K562 (cell line): Measurements from ENCODE around the gene NIPSNAP3A. TPM values are rescaled to one million over a fixed set of nuclear protein-coding genes. Genes with fewer than 3 reads are reported as not detected.
A peak's percentile ranks its signal among the peaks of the same experiment; 100 is the strongest.
"Not testable (repeated sequence)": the region's sequence is repeated elsewhere in the genome, so short reads cannot be mapped to it uniquely, and the experiment has no call there.

Experiments used
- ATAC-seq: fragments of 200-7000 bp; cut with Tn5 transposase; 3 replicates; pipeline ENCODE4 v1.9.1; 2020; ENCODE audit warnings: moderate library complexity
- BruUV-seq: library from RNA; stranded (reverse); fragments of 400-500 nt; replicated peaks from 2 replicates; lab custom pipeline; 2021; lab: Mats Ljungman, UMichigan
- CTCF ChIA-PET: fragments of 300-600 bp; formaldehyde crosslinking; extraction: SDS; loops from one replicate; lab custom pipeline; 2021; ENCODE audit warnings: low intra/inter-chr PET ratio; lab: Yijun Ruan, JAX
- POLR2A ChIA-PET: fragments of 300-600, 350-650 bp; sonication (Branson Sonifier 250); formaldehyde crosslinking; extraction: SDS; loops from one replicate; lab custom pipeline; 2021; ENCODE audit warnings: antibody characterized with exemption, inconsistent platforms; lab: Yijun Ruan, JAX
- DNase-seq, 4 experiments: peaks; one replicate each; pipeline versions ENCODE4 v3.0.0 to v3.0.0-alpha.2; 2011 to 2018; ENCODE audit warnings: low spot score in 3 of 4, mixed read lengths in 3 of 4; ENCODE audit errors: extremely low read depth in 1 of 4
- FAIRE-seq: peaks from 2 replicates; lab custom pipeline; 2011; peaks lifted over from hg19 to GRCh38; lab: Jason Lieb, UNC
- H2AFZ ChIP-seq: 2 replicates; pipeline ENCODE4 v1.6.0; 2011; ENCODE audit warnings: low read depth, low read length, control low read depth, inconsistent platforms
- H3K27ac ChIP-seq: fragments of 200-600 bp; 3 replicates; pipeline ENCODE4 v1.8.0; 2011; ENCODE audit warnings: low read depth, mild to moderate bottlenecking, control low read depth, inconsistent platforms, low read length, moderate library complexity, mixed read lengths; ENCODE audit errors: extremely low read depth
- H3K27me3 ChIP-seq, 2 experiments: fragments of 300-600 bp in 1 of 2; 2 replicates in 1 of 2; 3 replicates in 1 of 2; pipeline versions ENCODE4 v1.6.0 to v1.8.0; 2011; ENCODE audit warnings: inconsistent platforms in 2 of 2, low read length in 2 of 2, mild to moderate bottlenecking in 1 of 2, mixed read lengths in 1 of 2, moderate library complexity in 1 of 2; ENCODE audit not compliant: control insufficient read depth in 2 of 2, insufficient read depth in 2 of 2
- H3K36me3 ChIP-seq: fragments of 300-600 bp; 3 replicates; pipeline ENCODE4 v1.8.0; 2011; ENCODE audit warnings: mild to moderate bottlenecking, low read length, inconsistent platforms; ENCODE audit not compliant: control insufficient read depth, insufficient read depth
- H3K4me1 ChIP-seq, 2 experiments: fragments of 200-600 bp in 1 of 2; replicated peaks in 1 of 2; 2 replicates in 1 of 2; 3 replicates in 1 of 2; pipeline versions ENCODE4 v1.5.1 to v1.8.0; 2011; ENCODE audit warnings: inconsistent platforms in 2 of 2, low read length in 2 of 2, mild to moderate bottlenecking in 1 of 2, mixed read lengths in 1 of 2, moderate library complexity in 1 of 2; ENCODE audit not compliant: control insufficient read depth in 2 of 2, insufficient read depth in 2 of 2
- H3K4me2 ChIP-seq: 2 replicates; pipeline ENCODE4 v1.6.1; 2011; ENCODE audit warnings: low read length, control low read depth, inconsistent platforms, mixed read lengths; ENCODE audit not compliant: insufficient read depth
- H3K4me3 ChIP-seq: fragments of 200-600 bp; sonication (generic), shearing (Covaris generic); 2 replicates; pipeline ENCODE4 v1.5.1; 2016; ENCODE audit warnings: control low read depth, inconsistent platforms
- H3K79me2 ChIP-seq: fragments of 200-600 bp; 3 replicates; pipeline ENCODE4 v1.8.0; 2011; ENCODE audit warnings: low read length, inconsistent platforms; ENCODE audit not compliant: control insufficient read depth, insufficient read depth
- H3K9ac ChIP-seq, 2 experiments: 2 replicates each; pipeline versions ENCODE4 v1.6.0 to v1.6.1; 2011; ENCODE audit warnings: low read depth in 2 of 2, low read length in 2 of 2, control low read depth in 1 of 2, inconsistent platforms in 1 of 2, mild to moderate bottlenecking in 1 of 2, mixed read lengths in 1 of 2; ENCODE audit not compliant: insufficient read depth in 1 of 2
- H3K9me1 ChIP-seq: one replicate; pipeline ENCODE4 v1.6.0; 2011; ENCODE audit warnings: inconsistent platforms, mild to moderate bottlenecking, low read length, moderate library complexity; ENCODE audit not compliant: control insufficient read depth, insufficient read depth
- H3K9me3 ChIP-seq: replicated peaks from 2 replicates; pipeline ENCODE4 v1.5.1; 2011; ENCODE audit warnings: low read depth, low read length, inconsistent platforms; ENCODE audit not compliant: control insufficient read depth, insufficient read depth
- H4K20me1 ChIP-seq: replicated peaks from 2 replicates; pipeline ENCODE4 v1.6.1; 2011; ENCODE audit warnings: low read length, inconsistent platforms, mixed read lengths; ENCODE audit not compliant: control insufficient read depth, insufficient read depth
- CEBPG ChIP-seq, 3 experiments: fragments of 200-800 bp in 1 of 3; sonication (Bioruptor generic) in 1 of 3; sonication (generic) in 1 of 3; formaldehyde crosslinking in 1 of 3; IDR thresholded peaks in 2 of 3; conservative IDR thresholded peaks in 1 of 3; 2 replicates each; pipeline versions ENCODE4 v1.6.1 to v1.8.0; 2016 to 2022; ENCODE audit warnings: missing compliant biosample characterization in 2 of 3, missing genetic modification characterization in 2 of 3, mild to moderate bottlenecking in 1 of 3, missing genetic modification reagents in 1 of 3
- PCBP2 ChIP-seq: fragments of 200-400 bp; formaldehyde crosslinking; IDR thresholded peaks from 2 replicates; pipeline ENCODE4 v1.6.1; 2018; ENCODE audit warnings: low read length, low read depth, mild to moderate bottlenecking, moderate library complexity; ENCODE audit not compliant: poor library complexity, severe bottlenecking
- WGBS: fragments of 100-300 bp; shearing (Covaris generic); methylation state at CpG from one replicate; pipeline ENCODE4 v1.1.6; 2016; ENCODE audit warnings: low coverage, mixed read lengths; ENCODE audit not compliant: insufficient coverage; ENCODE audit errors: missing lambda C conversion rate; 5-methylcytosine and 5-hydroxymethylcytosine counted together
- in situ Hi-C: fragments of 300-500 bp; cut with MboI; formaldehyde crosslinking; loops from 4 replicates; pipeline ENCODE4 v1.15.0; 2018; ENCODE audit warnings: inconsistent platforms, mixed read lengths
- intact Hi-C: fragments of 100-400 bp; cut with micrococcal nuclease; formaldehyde crosslinking; loops from 2 replicates; pipeline ENCODE4 v1.14.2; 2022
- polyA plus RNA-seq, 8 experiments: library from polyadenylated mRNA; depleted of rRNA in 4 of 8; stranded (reverse) in 5 of 8; unstranded in 3 of 8; fragments of >200 nt; fragmentation: Nextera tagmentation in 2 of 8; fragmentation: Illumina TruSeq in 1 of 8; extraction: Ambion mirVana in 2 of 8; extraction: Trizol in 1 of 8; gene quantifications; 2 replicates each; pipeline versions ENCODE4 v1.2.1 to v1.2.3, GENCODE V29; 2011 to 2014; ENCODE audit warnings: inconsistent platforms in 1 of 8, missing spikeins in 1 of 8
- total RNA-seq, 7 experiments: library from RNA; depleted of rRNA in 6 of 7; stranded (reverse); fragments of >200 nt in 6 of 7; fragmentation: Illumina TruSeq in 2 of 7; extraction: Trizol in 2 of 7; gene quantifications; 2 replicates each; pipeline versions ENCODE4 v1.2.1 to v1.2.3, GENCODE V29; 2011 to 2021; ENCODE audit warnings: low replicate concordance in 1 of 7
- TF ChIP-seq, protein P1 (sequence below): sonication (generic); formaldehyde crosslinking; IDR thresholded peaks from 2 replicates; pipeline ENCODE4 v1.8.0; 2022; ENCODE audit warnings: mild to moderate bottlenecking, missing genetic modification reagents, borderline replicate concordance
- TF ChIP-seq, protein P2 (sequence below), 2 experiments: fragments of 450-650 bp in 1 of 2; sonication (generic) in 1 of 2; formaldehyde crosslinking in 1 of 2; IDR thresholded peaks in 1 of 2; conservative IDR thresholded peaks in 1 of 2; 2 replicates each; pipeline versions ENCODE4 v1.6.1 to v1.8.1; 2016 to 2023; ENCODE audit warnings: mild to moderate bottlenecking in 2 of 2, moderate library complexity in 2 of 2, inconsistent platforms in 1 of 2, missing genetic modification reagents in 1 of 2

Gene NIPSNAP3A
- total and polyA plus RNA-seq, 9 of the 15 experiments (the other 6 are each of a cell fraction or from before 2014, with no cell fraction given), result 25.3 to 132 (median 40.5) TPM

DNA sequence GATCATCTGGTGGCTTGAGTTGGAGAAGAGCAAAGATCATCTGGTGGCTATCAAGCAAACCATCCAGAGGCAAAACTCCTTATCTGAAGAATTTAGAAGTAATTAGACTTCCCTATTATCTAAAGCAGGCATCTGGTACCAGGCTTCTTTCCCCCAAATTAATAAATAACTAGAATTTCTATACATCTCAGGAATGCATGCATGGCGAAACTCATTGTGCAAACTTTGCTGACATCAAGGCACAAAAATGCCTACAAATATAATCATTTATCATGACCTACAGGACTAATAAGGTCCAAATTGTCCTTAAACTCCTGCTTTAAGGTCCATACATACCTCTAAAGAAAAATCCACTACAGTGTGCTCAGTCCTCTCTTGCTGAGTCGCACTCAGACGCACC is 47.2 kb upstream of the NIPSNAP3A start:
- Histone ChIP-seq H2AFZ (no peak overlapping the region), H3K9ac (no peak overlapping the region), H3K9me1 (no peaks in the 10 kb centered on the region), H3K4me3 (no peak overlapping the region), H3K27ac (no peak overlapping the region), H3K9me3 (no peaks in the 10 kb centered on the region), H3K36me3 (no peaks in the 10 kb centered on the region), H3K4me2 (no peak overlapping the region), H3K79me2 (no peaks in the 10 kb centered on the region), H3K4me1 (no peaks in the 10 kb centered on the region), H3K27me3 (no peaks in the 10 kb centered on the region), H4K20me1 (no peaks in the 10 kb centered on the region)
- ChIA-PET CTCF (no interaction called here), POLR2A (no interaction called here)
- no TSS peak for BruUV-seq
- TF ChIP-seq PCBP2, result no peak
- TF ChIP-seq, protein P1, sequence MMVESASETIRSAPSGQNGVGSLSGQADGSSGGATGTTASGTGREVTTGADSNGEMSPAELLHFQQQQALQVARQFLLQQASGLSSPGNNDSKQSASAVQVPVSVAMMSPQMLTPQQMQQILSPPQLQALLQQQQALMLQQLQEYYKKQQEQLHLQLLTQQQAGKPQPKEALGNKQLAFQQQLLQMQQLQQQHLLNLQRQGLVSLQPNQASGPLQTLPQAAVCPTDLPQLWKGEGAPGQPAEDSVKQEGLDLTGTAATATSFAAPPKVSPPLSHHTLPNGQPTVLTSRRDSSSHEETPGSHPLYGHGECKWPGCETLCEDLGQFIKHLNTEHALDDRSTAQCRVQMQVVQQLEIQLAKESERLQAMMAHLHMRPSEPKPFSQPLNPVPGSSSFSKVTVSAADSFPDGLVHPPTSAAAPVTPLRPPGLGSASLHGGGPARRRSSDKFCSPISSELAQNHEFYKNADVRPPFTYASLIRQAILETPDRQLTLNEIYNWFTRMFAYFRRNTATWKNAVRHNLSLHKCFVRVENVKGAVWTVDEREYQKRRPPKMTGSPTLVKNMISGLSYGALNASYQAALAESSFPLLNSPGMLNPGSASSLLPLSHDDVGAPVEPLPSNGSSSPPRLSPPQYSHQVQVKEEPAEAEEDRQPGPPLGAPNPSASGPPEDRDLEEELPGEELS, result no peak
- WGBS, result 0% methylated on average over 3 of the region's 3 CpGs
- ATAC-seq (no peak), DNase-seq (no peak), FAIRE-seq (no peak)
- in situ Hi-C loops (no loop called here), intact Hi-C loops (no loop called here)

DNA sequence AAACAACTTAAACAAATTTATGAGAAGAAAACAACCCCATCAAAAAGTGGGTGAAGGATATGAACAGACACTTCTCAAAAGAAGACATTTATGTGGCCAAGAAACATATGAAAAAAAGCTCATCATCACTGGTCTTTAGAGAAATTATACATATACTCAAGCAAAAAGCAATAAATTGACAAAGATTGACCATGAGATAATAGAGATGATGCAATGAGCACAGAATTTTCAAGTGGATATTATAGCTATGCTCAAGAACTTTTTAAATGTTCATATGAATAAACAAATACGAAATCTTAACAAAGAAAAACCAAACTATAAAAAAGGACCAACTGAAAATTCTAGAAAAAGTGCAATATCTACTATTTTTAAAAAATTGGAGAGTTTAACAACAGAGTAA is 38.7 kb upstream of the NIPSNAP3A start:
- H3K4me2 ChIP-seq; H3K27me3 ChIP-seq; H3K79me2 ChIP-seq; intact Hi-C loops; H3K4me3 ChIP-seq; ATAC-seq; FAIRE-seq; H3K36me3 ChIP-seq; H3K27ac ChIP-seq; BruUV-seq; H3K9me1 ChIP-seq; H3K9me3 ChIP-seq; in situ Hi-C loops; H3K4me1 ChIP-seq; H4K20me1 ChIP-seq; H2AFZ ChIP-seq; CTCF ChIA-PET; POLR2A ChIA-PET; H3K9ac ChIP-seq; DNase-seq; TF ChIP-seq CEBPG (CRISPR knock-in tag; IDR thresholded peaks at IDR 0.05): not testable (repeated sequence)
- 0% methylated on average over 1 of the region's 1 CpG for WGBS
- peak; percentile 36 to 73; a peak in 2 of 4 replicates for TF ChIP-seq CEBPG (tag; conservative IDR thresholded peaks at IDR 0.05 in 1 of 2, IDR thresholded peaks at IDR 0.05 in 1 of 2)
- TF ChIP-seq, protein P2, sequence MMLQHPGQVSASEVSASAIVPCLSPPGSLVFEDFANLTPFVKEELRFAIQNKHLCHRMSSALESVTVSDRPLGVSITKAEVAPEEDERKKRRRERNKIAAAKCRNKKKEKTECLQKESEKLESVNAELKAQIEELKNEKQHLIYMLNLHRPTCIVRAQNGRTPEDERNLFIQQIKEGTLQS (IDR thresholded peaks at IDR 0.05), result 0 out of 2 replicates have a peak, but pooled peaks have one; percentile 54
- TF ChIP-seq, protein P2 (CRISPR knock-in tag; conservative IDR thresholded peaks at IDR 0.05), result not testable (repeated sequence)
